COLO668 (cell line): ENCODE data around the gene IRF2.
"Not testable (repeated sequence)": the region's sequence is repeated elsewhere in the genome, so short reads cannot be mapped to it uniquely, and the experiment has no call there.

Experiments used
- DNase-seq: peaks from one replicate; lab custom pipeline; 2025; ENCODE audit not compliant: unreplicated experiment; lab: John Stamatoyannopoulos, UW

IRF2 gene

DNA sequence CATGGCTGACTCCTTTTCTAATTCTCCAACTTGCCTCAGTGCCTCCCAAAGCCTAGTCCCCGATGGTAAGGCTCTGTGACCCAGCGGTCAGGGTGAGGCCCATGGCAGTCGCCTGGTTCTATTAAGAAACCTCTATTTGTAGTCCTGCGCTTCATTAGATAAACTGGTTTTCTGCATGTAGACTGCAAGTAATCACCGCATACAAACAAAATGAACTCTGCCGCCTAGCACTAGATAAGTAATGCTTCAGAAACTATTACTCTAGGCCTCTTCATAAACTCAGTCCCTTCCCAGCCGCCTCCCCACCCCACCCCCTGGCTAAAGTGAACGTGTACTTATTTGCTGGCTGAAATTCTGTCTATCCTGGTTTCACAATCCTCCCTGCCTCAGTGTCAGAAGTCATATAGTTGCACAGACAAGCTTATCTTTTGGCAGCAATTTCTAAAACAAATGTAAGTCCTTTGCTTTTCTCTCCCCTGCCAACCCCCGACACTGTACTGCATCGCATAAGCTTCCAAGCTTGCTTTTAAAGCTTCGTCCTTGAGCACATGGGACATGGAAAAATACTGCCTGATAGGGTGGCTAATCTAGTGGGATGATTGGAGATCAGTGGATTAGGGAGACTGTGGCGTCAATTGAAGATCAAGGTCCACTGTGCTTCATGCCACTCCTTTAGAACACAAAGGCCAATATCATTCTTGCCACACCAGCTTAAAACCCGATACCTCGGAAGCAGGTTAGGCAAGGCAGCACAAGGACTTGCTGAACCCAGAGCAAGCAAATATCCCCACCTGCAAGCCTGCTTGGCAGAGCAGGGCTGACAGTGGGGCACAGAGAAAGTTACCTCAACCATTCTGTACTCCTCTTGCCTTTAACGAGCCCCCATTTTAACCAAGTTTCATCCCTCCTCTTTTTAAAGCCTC lies 125.8 kb downstream of the IRF2 start:
- peak; percentile 16 for DNase-seq

DNA sequence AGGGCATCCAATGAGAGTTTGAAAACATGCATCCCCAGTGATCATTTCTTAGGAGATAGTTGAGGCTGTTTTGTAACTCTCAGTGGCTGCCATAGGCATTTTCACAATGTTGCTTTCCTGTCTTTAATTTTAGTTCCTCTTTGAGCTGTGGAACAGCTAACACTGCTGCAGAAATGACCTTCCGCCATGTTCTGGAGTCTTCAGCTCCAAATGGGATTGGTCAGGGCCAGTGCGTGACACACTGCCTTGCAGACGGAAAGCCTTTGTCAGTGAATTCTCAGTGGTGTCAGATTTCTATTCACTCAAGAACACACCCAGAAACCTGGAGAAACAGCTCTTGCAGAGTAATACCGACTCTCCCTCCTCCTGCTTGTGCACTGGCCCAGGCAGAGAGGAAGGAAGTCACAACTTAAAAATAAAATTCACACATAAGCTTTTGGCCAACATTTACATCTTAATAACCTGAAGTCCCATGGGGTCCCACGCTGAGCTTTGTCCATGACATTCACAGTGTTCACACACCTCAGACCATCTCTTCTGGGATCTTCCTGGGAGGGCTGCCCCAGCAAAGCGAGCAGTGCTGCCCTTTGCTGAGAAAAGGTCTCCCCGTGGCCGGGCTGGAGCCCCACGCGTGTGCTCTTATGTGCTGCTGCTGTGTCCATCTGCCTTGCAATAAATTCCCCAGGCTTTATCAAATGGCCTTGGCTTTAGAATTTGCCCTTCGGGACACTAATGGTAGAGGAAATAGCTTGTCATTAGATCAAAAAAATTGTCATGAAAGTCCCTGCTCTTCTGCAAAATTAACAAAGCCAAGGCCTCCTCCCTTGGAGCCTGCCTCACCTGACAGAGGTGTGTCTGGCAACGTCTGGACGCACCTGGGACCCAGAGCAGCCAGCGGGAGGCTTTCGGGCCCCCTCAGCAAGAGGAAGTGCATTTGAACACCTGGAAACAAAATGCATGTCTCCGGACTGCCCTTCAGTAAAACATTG lies 126.8 kb downstream of the IRF2 start:
- no peak for DNase-seq

DNA sequence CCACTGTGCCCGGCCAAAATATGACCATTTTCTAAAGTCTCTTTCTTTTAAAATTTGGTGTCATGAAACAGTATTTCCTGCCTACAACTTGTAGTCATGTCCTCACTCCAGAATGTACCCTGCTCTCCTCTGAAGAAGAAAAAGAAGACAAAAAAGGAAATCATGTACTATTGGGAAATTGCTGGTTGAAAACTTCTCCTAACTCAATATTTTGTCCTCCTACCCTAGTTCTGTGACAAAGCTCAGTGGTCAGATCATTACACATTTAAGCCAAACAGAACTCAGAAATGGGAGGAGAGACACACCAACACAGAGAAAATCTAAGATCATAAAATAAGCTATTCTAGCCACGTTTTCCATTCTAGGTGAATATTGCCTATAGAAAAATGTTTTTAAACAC lies 127.7 kb downstream of the IRF2 start:
- no peak for DNase-seq

DNA sequence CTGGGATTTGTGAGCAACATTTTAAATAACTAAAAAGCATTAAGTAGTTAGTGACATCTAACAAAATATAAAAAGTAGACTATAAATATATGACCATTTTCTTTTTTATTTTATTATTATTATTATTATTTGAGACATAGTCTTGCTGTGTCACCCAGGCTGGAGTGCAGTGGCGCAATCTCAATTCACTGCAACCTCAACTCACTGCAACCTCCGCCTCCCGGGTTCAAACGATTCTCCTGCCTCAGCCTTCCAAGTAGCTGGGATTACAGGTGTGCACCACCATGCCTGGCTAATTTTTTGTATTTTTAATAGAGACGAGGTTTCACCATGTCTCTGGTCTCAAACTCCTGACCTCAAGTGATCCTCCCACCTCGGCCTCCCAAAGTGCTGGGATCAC lies 128.1 kb downstream of the IRF2 start:
- DNase-seq, result not testable (repeated sequence)

DNA sequence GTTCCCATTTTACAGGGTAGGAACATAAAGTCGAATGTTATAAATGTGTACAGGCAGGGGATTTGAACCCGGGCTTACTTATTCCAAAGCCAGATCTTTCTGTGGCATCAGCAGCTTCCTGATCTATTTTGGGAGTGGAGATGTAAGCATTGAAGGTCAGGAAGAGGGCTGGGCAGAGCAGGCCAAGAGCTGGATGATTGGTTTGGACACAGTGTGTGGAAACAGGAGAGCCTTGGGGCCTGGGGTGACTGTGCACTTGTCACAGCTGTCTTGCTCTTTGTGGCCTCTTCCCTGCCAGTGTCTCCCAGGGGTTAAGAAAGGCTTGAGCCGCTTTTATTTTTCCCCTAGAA lies 128.8 kb downstream of the IRF2 start:
- no peak for DNase-seq

DNA sequence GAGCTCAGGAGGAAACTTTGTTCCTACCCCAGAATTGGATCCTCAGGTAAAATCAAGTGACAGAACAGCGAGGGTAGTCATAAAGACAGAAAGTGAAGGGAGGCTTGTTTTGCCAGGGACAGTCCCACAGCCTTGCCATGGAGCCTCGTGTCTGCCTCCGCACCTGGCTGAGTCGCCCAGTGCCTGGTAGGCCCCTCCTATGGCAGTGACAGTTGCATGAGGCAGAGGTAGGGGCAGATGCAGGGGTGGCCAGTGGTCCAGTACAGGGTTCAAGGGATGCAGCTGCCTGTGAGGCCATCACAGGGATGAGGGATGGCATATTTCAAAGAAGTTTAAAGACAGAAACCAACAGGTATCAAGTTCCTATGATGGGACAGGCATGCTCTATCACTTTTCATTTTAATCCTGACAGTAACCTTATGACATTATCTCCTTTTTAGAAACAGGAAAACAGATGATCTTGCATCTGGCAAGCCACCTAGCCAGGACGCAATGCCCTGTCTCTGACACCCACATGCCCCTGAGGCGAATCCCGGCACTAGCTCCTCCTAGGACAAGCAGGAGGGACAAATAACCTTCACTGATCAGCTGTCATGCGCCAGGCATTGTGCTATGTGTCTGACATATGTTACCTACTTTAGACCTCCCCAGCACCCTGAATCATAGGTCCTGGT lies 129.3 kb downstream of the IRF2 start:
- no peak for DNase-seq

DNA sequence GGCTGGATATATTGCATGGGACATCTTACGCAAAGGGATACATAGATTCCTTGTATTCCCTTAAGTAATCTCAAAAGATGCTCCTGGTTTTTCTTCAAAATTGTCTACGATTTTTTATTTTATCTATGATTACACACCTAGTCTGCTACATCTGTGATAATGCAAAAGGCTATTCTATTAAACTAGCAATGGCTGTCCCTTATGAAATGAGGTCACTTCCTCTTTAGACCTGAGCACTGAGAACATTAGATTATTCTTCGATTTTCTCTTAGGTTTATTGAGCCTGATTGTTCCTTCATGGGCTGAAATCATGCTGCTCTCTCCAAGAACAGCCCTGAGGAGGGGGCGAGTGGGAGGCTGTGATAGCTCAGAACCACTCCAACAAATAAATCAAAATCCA lies 129.9 kb downstream of the IRF2 start:
- DNase-seq, result no peak

DNA sequence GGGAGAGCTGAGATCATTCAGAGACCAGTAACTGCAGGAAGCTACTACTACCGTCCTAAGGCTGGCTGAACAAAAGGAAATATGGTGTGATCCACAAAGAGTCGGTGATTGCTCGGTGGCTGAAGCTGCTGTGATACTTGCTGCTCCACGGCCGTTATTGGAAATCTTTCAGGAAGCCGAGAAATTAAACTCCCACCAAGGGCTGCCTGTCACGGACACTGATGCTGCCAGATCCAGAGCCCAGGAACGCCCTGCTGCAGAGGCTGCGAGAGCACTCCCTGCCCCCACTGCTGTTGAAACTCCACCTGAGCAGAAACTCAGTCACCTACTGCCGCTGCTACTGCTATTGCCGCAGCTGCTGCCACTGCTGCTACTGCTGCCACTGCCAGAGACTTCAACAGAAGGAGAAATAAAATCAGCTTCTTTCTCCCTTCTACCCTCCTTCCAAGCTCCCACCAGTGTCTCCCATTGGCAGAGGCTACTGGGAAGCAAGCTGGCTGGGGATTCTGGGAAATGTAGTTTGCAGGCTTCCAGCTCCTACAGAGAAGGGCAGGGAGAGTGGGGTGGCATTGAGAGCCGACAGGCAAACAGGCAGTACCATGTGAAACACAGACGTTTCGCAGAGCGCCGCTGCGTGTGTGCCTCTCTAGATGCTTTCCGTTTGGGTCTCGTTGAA lies 130.7 kb downstream of the IRF2 start:
- DNase-seq, result peak; percentile 68

DNA sequence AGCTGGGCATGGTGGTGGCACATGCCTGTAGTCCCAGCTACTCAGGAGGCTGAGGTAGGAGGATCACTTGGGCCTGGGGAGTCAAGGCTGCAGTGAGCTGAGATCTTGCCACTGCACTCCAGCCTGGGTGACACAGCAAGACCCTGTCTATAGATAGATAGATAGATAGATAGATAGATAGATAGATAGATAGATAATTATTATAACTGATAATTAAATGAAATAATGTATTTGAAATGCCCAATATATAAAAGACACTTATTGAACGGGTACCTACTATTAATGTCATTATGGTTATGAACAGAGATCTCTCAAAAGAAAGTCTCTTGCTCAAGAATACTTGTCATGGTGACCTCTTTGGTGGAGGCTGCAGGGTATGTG lies 131.5 kb downstream of the IRF2 start:
- not testable (repeated sequence) for DNase-seq

DNA sequence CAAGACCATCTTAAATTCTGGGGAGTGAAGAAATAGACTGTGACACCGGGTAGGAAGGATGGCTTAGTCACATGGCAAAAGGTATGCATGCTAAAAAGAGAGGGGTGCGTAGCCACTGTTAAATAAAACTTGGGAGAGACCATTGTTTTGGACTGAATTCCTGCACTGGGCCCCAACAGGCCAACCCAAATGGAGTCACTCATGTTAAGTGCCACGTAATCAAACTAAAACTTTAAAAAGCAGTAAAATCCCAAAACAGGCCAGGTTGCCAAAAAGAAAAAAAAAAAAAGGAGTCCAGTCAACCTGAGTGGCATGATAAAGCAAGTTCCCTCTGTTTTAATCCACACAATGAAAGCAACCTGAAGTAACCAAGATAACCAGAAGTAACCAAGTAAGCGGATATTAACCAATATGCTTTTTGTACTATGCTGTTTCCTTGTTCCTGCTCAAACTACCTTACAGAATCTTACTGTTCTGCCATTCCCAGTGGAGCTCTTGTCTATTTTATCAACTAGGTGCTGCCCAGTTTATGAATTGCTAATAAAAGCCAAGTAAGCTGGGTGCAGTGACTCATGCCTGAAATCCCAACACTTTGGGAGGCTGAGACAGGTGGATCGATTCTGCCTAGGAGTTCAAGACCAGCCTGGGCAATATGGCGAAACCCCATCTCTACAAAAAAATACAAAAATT lies 132.0 kb downstream of the IRF2 start:
- DNase-seq, result no peak

DNA sequence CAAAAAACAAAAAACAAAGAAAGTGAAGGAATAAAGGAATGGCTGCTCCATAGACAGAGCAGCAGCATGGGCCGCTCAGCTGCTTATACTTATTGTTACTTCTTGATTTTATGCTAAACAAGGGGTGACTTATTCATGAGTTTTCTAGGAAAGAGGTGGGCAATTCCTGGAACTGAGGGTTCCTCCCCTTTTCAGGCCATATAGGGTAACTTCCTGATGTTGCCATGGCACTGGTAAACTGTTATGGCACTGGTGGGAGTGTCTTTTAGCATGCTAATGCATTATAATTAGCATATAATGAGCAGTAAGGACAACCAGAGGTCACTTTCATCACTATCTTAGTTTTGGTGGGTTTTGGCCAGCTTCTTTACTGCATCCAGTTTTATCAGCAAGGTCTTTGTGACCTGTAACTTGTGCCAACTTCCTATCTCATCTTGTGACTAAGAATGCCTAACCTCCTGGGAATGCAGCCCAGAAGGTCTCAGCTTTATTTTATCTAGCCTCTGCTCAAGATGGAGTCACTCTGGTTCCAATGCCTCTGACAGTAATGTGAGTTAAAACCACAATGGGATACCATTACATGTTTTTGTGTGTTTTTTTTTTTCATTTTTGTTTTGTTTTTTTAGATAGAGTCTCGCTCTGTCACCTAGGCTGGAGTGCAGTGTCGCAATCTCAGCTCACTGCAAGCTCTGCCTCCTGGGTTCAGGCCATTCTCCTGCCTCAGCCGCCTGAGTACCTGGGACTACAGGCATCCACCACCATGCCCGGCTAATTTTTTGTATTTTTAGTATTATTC lies 134.8 kb downstream of the IRF2 start:
- not testable (repeated sequence) for DNase-seq

DNA sequence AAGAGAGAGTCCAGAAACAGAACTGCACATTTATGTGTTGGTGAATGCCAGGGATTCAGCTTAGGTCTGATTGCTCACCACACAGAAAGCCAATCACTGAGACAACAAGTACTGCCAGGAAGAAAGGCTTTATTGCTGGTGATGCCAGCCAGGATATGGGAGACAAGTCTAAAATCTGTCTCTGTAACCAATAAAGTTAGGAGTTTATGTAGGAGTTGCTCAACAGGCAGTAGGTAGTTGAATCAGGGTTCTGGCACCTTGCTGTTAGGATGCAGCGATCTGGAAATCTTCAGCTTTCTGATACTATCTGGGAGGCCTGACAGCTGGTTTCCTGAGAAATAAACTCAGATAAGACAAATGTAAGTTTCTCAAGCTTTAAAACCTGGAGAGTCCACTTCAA lies 136.4 kb downstream of the IRF2 start:
- no peak for DNase-seq
